Activated naive CD4-positive, alpha-beta T cell (primary cell): ENCODE measurements around the gene AGAP9.
"Not testable (repeated sequence)": the region's sequence is repeated elsewhere in the genome, so short reads cannot be mapped to it uniquely, and the experiment has no call there.

Source experiments
- DNase-seq, 4 experiments: peaks; one replicate each; lab custom pipeline; 2025; lab: John Stamatoyannopoulos, UW

AGAP9 gene

DNA sequence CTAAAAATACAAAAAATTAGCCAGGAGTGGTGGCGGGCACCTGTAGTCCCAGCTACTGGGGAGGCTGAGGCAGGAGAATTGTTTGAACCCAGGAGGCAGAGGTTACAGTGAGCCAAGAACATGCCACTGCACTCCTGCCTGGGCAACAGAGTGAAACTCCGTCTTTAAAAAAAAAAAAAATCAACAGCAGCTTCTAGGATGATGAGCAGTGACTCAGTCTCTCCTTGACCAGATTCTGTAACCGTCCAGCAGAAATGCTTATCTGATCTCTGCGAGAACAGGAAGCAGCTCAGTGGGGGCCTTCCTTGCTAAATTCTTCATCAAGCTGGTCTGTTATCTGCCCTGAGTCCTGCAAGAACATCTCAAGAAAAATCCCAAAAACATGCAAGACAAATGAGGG is 37.5 kb downstream of the AGAP9 start:
- not testable (repeated sequence) for DNase-seq

GRCh38 chr10:47484786-47485185 is 38.7 kb downstream of the AGAP9 start:
- DNase-seq, result not testable (repeated sequence)

GRCh38 chr10:47483923-47484322 is 39.5 kb downstream of the AGAP9 start, which contains the start of gene ANXA8:
ANXA8 (minus strand) TSS chr10:47484115; CDS start chr10:47483933, 182 bp downstream.
- DNase-seq, result not testable (repeated sequence)

GRCh38 chr10:47482367-47482766 is 41.1 kb downstream of the AGAP9 start:
- DNase-seq, result not testable (repeated sequence)

- DNase-seq, result not testable (repeated sequence)
These were observed 41.7 kb downstream of the AGAP9 start for GRCh38 chr10:47481768-47482181.

GRCh38 chr10:47481182-47481766 is 42.2 kb downstream of the AGAP9 start:
- not testable (repeated sequence) for DNase-seq

GRCh38 chr10:47480133-47480532 is 43.3 kb downstream of the AGAP9 start:
- not testable (repeated sequence) for DNase-seq

DNA sequence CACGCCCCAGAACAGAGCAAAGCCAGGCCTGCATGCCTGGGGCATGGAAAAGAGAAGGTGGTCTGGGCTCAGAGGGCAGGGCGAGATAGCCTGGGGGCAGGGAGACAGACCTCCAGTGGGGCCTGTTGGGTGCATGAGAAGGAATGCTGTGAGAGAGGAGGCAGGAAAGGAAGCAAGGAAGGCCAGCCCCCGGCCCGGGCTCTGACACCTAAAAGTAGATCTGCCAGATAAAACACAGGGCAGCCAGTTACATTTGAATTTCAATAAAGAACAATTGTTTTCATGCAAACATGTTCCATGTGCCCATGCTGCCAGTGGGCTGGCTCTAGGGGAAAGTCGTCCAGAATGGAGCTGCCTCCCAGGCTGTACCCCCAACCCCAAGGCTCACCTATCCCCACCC is 45.3 kb downstream of the AGAP9 start:
- DNase-seq, result not testable (repeated sequence)

- not testable (repeated sequence) for DNase-seq
These were observed 46.4 kb downstream of the AGAP9 start for GRCh38 chr10:47477078-47477477.

DNA sequence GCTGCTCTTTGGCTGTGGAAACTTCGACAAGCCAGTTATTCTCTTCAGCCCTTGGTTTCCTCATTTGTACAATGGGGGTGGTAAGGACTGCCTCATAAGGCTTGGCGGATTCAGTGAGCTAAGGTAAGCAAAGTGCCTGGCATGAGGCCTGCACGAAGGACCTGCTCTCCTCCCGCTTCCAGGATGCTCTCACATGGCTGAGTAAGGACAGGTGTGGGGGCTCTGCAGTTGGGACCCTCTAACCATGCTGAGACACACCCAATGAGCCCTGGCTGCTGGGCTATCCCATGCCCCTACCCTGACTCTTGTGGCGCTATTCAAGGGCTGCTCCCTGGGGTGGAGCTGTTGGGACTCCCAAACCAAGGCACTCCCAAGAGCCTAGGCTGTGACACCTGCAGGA is 48.3 kb downstream of the AGAP9 start:
- DNase-seq, result not testable (repeated sequence)

DNA sequence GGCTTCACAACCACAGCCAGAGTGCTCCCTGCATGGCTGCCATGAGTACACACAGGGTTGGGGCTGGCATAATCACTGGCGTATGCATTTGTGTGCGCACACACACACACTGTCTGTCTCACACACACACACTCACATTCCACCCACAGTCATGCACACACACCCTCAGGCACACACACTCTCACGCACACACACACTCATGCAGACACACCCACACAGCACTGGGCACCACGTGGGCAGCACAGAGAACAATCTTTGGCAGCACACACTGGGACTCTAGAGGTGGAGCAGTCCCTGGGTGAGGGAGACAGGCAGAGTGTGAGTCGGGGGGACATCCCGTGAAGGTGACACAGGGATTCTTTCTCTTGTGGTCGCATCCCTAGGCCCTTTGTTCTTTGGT is 49.9 kb downstream of the AGAP9 start:
- DNase-seq, result not testable (repeated sequence)

GRCh38 chr10:47472647-47473046 is 50.8 kb downstream of the AGAP9 start:
- DNase-seq, result not testable (repeated sequence)

- not testable (repeated sequence) for DNase-seq
These were observed 51.4 kb downstream of the AGAP9 start for GRCh38 chr10:47472072-47472471.

GRCh38 chr10:47468731-47469528 is 54.5 kb downstream of the AGAP9 start:
- not testable (repeated sequence) for DNase-seq

DNA sequence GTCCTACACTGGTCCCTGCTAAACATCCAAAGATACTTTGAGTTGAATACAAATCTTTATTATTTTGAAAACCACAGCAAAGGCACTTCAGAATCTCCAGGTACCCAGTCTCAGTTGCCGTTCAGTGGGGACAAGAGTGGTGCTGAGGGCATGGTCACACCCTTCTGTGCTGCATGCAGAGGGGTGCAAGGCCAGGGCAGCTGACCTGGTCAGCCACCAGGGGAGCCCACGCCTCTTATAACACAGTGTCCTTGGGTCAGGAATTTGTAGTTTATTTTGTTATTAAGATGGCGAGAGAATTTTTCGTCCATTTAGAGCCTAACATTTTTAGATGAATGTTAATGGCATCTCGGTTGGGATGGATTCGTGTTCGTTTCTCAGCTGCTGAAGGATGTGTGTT is 55.5 kb downstream of the AGAP9 start:
- not testable (repeated sequence) for DNase-seq

- not testable (repeated sequence) for DNase-seq
These were observed 56.0 kb downstream of the AGAP9 start for GRCh38 chr10:47467458-47467857.

DNA sequence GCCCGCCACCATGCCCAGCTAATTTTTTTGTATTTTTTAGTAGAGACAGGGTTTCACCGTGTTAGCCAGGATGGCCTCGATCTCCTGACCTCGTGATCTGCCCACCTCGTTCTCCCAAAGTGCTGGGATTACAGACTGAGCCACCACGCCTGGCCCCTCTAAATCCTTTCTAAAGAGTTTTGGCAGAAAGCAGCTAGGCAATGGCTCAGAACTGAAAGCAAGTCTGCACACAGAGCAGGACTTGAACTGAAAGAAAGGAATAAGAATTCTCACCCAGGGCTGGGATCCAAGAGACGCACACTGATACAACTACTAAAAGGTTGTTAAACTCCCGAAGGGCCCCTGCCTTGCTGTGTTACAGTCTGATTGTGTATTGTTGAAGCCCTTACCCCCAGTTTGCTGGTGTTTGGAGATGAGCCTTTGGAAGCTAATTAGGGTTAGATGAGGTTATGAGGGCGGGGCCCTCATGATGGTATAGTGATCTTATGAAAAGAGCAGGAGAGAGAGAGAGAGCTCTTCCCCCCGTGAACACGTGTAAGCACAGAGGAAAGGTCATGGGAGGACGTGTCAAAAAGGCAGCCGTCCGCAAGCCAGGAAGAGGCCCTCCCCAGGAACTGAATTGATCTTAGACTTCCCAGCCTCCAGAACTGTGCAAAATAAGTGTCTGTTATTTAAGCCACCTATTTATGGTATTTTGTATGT is 58.1 kb downstream of the AGAP9 start:
- DNase-seq, result not testable (repeated sequence)

- not testable (repeated sequence) for DNase-seq
These were observed 60.7 kb downstream of the AGAP9 start for GRCh38 chr10:47462577-47463358.

GRCh38 chr10:47461261-47461687 is 62.2 kb downstream of the AGAP9 start:
- not testable (repeated sequence) for DNase-seq

DNA sequence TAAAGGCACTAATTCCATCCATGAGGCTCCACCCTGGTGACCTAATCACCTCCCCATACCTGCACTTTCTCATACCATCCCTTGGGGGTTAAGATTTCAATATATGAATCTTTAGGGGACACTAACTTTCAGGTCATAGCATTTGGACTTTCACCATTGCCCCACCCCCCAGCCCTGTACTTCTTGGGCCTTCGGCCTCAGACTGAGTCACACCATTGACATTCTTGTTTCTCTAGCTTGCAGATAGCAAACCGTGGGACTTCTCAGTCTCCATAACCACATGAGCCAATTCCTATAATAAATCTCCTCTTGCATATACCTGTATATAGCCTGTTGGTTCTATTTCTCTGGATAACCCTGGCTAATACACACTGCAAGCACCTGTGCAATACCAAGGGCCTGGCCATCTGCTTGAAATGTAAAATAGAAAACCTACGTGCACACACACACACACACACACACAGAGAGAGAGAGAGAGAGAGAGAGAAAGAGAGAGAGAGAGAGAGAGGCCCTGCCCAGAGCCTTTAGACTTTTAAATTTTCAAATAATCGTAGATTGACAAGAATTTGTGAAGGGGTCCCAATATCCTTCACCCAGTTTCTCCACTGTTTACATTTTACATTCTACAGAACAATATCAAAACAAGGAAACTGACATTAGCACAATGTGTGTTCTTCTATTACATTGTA is 64.8 kb downstream of the AGAP9 start:
- DNase-seq, result no peak

DNA sequence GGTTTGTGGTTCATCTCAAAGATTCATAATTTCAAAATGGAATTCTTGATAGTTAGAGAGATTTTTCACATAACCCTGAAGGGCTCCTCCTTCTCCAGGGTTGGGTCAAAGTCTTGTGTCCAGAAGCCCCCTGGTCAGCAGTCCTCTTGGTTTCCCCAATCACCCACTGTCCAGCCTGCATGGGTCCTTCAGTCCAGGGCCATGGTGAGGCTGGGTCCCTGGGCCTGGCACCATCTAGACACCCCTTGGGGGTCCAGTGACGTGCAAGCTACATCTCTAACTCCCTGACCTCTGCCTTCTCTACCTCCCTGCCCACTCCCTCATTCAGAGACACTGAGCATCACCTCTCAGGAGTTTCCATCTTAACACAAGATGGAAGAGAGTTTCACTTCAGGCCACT is 65.6 kb downstream of the AGAP9 start:
- DNase-seq, result no peak
